ENCODE results near the gene CLSTN2. TPM values are rescaled to one million over a fixed set of nuclear protein-coding genes. Genes with fewer than 3 reads are reported as not detected.
"Not testable (repeated sequence)": the region's sequence is repeated elsewhere in the genome, so short reads cannot be mapped to it uniquely, and the experiment has no call there.

Gene CLSTN2
- total RNA-seq, 4 donors from 2014 or later = 2.7 to 5.0 (median 3.1) TPM

- no peaks in the 10 kb centered on the region for H3K9me3 ChIP-seq
- no peak for DNase-seq
- TF ChIP-seq POLR2A (IDR thresholded peaks at IDR 0.05) (no peak), CTCF (IDR thresholded peaks at IDR 0.05) (no peak)
- H3K4me3 ChIP-seq = no peak overlapping the region
- no peaks in the 10 kb centered on the region for H3K36me3 ChIP-seq
- no peaks in the 10 kb centered on the region for H3K27me3 ChIP-seq
- H3K4me1 ChIP-seq = no peaks in the 10 kb centered on the region
- H3K27ac ChIP-seq = no peak overlapping the region
Measured at GRCh38 chr3:140408252-140408651, 473.3 kb downstream of the CLSTN2 start.

GRCh38 chr3:140416666-140417065 is 481.7 kb downstream of the CLSTN2 start:
- no peaks in the 10 kb centered on the region for H3K4me1 ChIP-seq
- TF ChIP-seq CTCF (IDR thresholded peaks at IDR 0.05) = no peak
- TF ChIP-seq POLR2A (IDR thresholded peaks at IDR 0.05) = no peak
- H3K9me3 ChIP-seq = no peaks in the 10 kb centered on the region
- no peak for DNase-seq
- no peaks in the 10 kb centered on the region for H3K27me3 ChIP-seq
- H3K36me3 ChIP-seq = no peaks in the 10 kb centered on the region
- no peak overlapping the region for H3K4me3 ChIP-seq
- no peak overlapping the region for H3K27ac ChIP-seq

- TF ChIP-seq POLR2A (IDR thresholded peaks at IDR 0.05) (no peak), CTCF (IDR thresholded peaks at IDR 0.05) (no peak)
- DNase-seq = no peak
- H3K27ac ChIP-seq = no peak overlapping the region
- H3K4me1 ChIP-seq = no peaks in the 10 kb centered on the region
- no peaks in the 10 kb centered on the region for H3K36me3 ChIP-seq
- H3K9me3 ChIP-seq = no peaks in the 10 kb centered on the region
- no peak overlapping the region for H3K4me3 ChIP-seq
- no peaks in the 10 kb centered on the region for H3K27me3 ChIP-seq
Measured at GRCh38 chr3:140420621-140421357, 485.8 kb downstream of the CLSTN2 start.

GRCh38 chr3:140421884-140422283 is 486.9 kb downstream of the CLSTN2 start:
- no peak for DNase-seq
- TF ChIP-seq CTCF (IDR thresholded peaks at IDR 0.05) (no peak), POLR2A (IDR thresholded peaks at IDR 0.05) (no peak)
- Histone ChIP-seq H3K27me3 (no peaks in the 10 kb centered on the region), H3K4me3 (no peak overlapping the region), H3K27ac (no peak overlapping the region), H3K36me3 (no peaks in the 10 kb centered on the region), H3K9me3 (no peaks in the 10 kb centered on the region), H3K4me1 (no peaks in the 10 kb centered on the region)

GRCh38 chr3:140423146-140423545 is 488.2 kb downstream of the CLSTN2 start:
- Histone ChIP-seq H3K9me3 (no peaks in the 10 kb centered on the region), H3K27me3 (no peaks in the 10 kb centered on the region), H3K36me3 (no peaks in the 10 kb centered on the region), H3K4me1 (no peaks in the 10 kb centered on the region), H3K4me3 (no peak overlapping the region), H3K27ac (no peak overlapping the region)
- DNase-seq = no peak
- TF ChIP-seq POLR2A (IDR thresholded peaks at IDR 0.05) (no peak), CTCF (IDR thresholded peaks at IDR 0.05) (no peak)

GRCh38 chr3:140423574-140423973 is 488.6 kb downstream of the CLSTN2 start:
- H3K27me3 ChIP-seq, H3K36me3 ChIP-seq, H3K4me1 ChIP-seq, DNase-seq, H3K27ac ChIP-seq, H3K9me3 ChIP-seq, H3K4me3 ChIP-seq: not testable (repeated sequence)
